ENCODE data around the gene TMEM181. TPM values are rescaled to one million over a fixed set of nuclear protein-coding genes. Genes with fewer than 3 reads are reported as not detected.
"Not testable (repeated sequence)": the region's sequence is repeated elsewhere in the genome, so short reads cannot be mapped to it uniquely, and the experiment has no call there.

Gene TMEM181
- total RNA-seq, 2 donors from 2014 or later: 13.9 to 14.4 TPM

DNA sequence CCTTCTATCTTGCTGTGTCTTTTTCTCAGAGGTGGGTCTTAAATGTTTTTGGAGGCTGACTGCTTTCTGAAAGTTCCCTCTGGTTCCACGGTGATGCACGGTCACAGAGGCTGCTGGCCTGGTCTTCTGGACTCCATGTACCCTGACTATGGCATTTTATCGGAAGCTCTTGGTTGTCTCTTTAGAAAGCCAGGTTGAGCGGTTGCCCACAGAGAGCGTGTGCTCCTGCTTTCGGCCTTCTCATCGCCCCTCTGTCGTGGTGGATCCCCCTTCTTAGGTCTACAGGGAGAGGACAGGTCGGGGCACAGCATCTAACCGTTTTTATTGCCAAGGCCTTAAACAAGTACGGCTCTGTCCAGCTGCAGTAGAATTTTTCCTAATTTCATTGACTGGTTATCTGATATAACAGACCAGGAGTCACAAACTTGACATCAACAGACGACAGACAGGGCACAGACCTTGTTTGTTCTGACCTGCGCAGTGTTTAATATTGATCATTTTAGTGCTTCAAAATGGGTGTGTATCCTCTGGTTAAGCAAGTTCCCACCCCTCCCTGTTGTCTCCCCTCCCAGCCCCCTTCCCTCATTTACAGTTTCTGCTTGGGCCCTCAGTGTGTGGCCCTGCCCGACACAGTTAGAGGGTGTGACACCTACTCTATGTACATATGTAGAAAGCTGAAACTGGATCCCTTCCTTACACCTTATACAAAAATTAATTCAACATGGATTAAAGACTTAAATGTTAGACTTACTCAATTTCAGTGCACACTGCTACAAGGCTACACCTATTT lies 114.6 kb downstream of the TMEM181 start:
- no peaks in the 10 kb centered on the region for H3K36me3 ChIP-seq
- DNase-seq (ENCODE audit: low spot score): no peak
- H3K27ac ChIP-seq: no peak overlapping the region
- no peaks in the 10 kb centered on the region for H3K27me3 ChIP-seq
- H3K4me3 ChIP-seq: no peak overlapping the region
- H3K9me3 ChIP-seq: no peaks in the 10 kb centered on the region
- TF ChIP-seq, protein P1, sequence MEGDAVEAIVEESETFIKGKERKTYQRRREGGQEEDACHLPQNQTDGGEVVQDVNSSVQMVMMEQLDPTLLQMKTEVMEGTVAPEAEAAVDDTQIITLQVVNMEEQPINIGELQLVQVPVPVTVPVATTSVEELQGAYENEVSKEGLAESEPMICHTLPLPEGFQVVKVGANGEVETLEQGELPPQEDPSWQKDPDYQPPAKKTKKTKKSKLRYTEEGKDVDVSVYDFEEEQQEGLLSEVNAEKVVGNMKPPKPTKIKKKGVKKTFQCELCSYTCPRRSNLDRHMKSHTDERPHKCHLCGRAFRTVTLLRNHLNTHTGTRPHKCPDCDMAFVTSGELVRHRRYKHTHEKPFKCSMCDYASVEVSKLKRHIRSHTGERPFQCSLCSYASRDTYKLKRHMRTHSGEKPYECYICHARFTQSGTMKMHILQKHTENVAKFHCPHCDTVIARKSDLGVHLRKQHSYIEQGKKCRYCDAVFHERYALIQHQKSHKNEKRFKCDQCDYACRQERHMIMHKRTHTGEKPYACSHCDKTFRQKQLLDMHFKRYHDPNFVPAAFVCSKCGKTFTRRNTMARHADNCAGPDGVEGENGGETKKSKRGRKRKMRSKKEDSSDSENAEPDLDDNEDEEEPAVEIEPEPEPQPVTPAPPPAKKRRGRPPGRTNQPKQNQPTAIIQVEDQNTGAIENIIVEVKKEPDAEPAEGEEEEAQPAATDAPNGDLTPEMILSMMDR (IDR thresholded peaks at IDR 0.05): no peak
- H3K4me1 ChIP-seq: no peaks in the 10 kb centered on the region

DNA sequence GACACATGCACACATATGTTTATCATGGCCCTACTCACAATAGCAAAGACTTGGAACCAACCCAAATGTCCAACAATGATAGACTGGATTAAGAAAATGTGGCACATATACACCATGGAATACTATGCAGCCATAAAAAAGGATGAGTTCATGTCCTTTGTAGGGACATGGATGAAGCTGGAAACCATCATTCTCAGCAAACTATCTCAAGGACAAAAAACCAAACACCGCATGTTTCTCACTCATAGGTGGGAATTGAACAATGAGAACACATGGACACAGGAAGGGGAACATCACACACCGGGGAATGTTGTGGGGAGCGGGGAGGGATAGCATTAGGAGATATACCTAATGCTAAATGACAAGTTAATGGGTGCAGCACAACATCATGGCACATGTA lies 117.2 kb downstream of the TMEM181 start:
- H3K4me3 ChIP-seq; H3K27ac ChIP-seq; H3K36me3 ChIP-seq; DNase-seq (ENCODE audit: low spot score); H3K9me3 ChIP-seq; H3K4me1 ChIP-seq; H3K27me3 ChIP-seq: not testable (repeated sequence)

DNA sequence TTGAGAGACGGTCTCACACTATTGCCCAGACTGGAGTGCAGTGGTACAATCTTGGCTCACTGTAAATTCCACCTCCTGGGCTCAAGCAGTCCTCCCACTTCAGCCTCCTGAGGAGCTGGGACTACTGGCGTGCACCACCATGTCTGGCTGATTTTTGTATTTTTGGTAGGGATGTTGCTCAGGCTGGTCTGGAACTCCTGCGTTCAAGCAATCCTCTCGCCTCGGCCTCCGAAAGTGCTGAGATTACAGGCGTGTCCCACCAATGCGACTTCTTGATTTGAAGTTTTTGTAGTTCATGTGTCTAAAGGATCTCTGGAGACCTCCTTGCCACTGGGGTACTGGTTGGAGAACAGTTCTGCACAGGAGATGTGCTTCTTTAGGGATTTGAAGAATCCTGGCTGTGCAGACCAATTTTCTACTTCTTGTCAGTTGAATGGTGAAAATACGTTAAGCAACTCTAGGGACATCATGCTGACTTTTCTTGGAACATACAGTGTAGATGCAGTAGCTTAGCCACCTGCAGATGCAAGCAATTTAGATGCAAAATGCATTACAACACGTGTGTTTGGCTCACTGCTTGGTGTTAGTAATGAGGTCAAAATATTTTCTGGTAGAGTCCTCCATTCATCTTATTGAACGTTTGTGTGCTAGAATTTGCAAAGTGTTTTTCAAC lies 118.2 kb downstream of the TMEM181 start:
- Histone ChIP-seq H3K27me3 (no peaks in the 10 kb centered on the region), H3K27ac (no peak overlapping the region), H3K4me1 (no peaks in the 10 kb centered on the region), H3K4me3 (no peak overlapping the region), H3K36me3 (no peaks in the 10 kb centered on the region), H3K9me3 (no peaks in the 10 kb centered on the region)
- no peak for DNase-seq (ENCODE audit: low spot score)
- TF ChIP-seq, protein P1 (IDR thresholded peaks at IDR 0.05): no peak

DNA sequence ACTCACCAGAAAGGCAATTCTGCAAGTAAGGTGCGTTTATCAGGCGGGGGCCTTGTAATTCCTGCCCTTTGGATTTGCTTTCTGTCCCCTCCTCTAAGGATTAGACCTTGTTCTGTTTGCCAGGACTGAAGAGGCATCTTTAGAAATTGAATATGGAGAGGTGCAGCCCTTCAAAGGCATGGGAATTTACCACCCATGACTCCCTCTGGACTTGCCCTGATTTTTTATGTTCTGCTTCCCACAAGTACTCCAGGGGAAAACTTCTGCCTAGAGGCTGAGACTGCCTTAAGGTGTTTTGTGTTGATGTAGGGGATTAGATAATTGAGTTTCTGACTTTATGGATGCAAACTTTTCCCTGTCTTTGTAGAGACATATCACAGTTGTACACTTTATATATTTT lies 120.1 kb downstream of the TMEM181 start:
- no peaks in the 10 kb centered on the region for H3K9me3 ChIP-seq
- no peak overlapping the region for H3K27ac ChIP-seq
- H3K36me3 ChIP-seq: no peaks in the 10 kb centered on the region
- TF ChIP-seq, protein P1 (IDR thresholded peaks at IDR 0.05): no peak
- no peak for DNase-seq (ENCODE audit: low spot score)
- H3K27me3 ChIP-seq: no peaks in the 10 kb centered on the region
- H3K4me1 ChIP-seq: no peaks in the 10 kb centered on the region
- H3K4me3 ChIP-seq: no peak overlapping the region

DNA sequence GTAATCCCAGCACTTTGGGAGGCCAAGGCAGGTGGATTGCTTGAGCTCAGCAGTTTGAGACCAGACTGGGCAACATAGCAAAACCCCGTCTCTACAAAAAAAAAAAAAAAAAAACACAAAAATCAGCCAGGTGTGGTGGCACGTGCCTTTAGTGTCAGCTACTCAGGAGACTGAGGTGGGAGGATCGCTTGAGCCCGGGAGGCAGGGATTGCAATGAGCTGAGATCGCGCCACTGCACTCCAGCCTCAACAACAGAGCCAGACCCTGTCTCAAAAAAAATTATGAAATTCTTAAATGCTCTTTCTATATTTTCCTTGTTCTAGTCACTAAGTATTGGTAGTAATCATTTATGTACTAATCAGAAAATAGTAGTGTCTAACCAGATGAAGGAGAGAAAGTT lies 120.6 kb downstream of the TMEM181 start:
- Histone ChIP-seq H3K9me3 (no peaks in the 10 kb centered on the region), H3K27me3 (no peaks in the 10 kb centered on the region)
- TF ChIP-seq, protein P1 (IDR thresholded peaks at IDR 0.05): no peak

DNA sequence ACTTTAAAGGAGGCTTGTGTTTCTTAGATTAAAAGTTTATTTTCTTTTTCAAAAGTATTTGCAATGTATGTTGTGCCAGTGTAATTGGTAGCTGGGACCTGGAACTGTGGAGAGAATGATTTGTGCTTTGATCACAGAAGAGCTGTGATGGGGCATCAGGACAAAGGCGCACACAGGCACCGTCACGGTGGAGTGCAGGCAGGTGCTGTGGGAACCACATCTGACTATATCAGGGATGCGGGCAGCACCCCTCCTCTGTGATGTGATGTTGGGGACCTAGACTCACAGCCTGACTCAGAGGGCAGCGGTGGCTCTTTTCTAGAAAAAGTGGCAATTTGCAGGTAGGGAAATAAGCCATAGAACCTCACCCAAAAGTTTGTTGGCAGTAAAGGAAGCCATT lies 124.4 kb downstream of the TMEM181 start:
- no peak for DNase-seq (ENCODE audit: low spot score)
- Histone ChIP-seq H3K4me3 (no peak overlapping the region), H3K36me3 (no peaks in the 10 kb centered on the region), H3K27ac (no peak overlapping the region), H3K27me3 (no peaks in the 10 kb centered on the region), H3K9me3 (no peaks in the 10 kb centered on the region), H3K4me1 (no peaks in the 10 kb centered on the region)
- TF ChIP-seq, protein P1 (IDR thresholded peaks at IDR 0.05): no peak

More for the DNA sequence above, 120.6 kb downstream of the TMEM181 start:
- H3K4me3 ChIP-seq: no peak overlapping the region
- no peaks in the 10 kb centered on the region for H3K4me1 ChIP-seq
- H3K27ac ChIP-seq: no peak overlapping the region
- no peaks in the 10 kb centered on the region for H3K36me3 ChIP-seq
- DNase-seq (ENCODE audit: low spot score): no peak
